Adrenal gland (tissue), 12 donors: ENCODE results near the gene GIGYF2. TPM values are rescaled to one million over a fixed set of nuclear protein-coding genes. Genes with fewer than 3 reads are reported as not detected.

ENCODE experiments used
- DNase-seq, 7 donors: peaks; one replicate each; pipeline ENCODE4 v3.0.0-alpha.2; 2019 to 2020
- H3K27ac ChIP-seq, 5 donors: fragments of 200-600 bp; sonication (generic) in 4 of 5; 1 replicate in 3 of 5; 2 replicates in 2 of 5; pipeline versions ENCODE4 v1.5.1 to v1.8.0; 2016 to 2020; ENCODE audit warnings: mild to moderate bottlenecking in 1 of 5
- H3K27me3 ChIP-seq: fragments of 200-600 bp; 2 replicates; pipeline ENCODE4 v1.8.0; 2021
- H3K36me3 ChIP-seq, 2 donors: fragments of 200-600 bp; replicated peaks in 1 of 2; 1 replicate in 1 of 2; 2 replicates in 1 of 2; pipeline versions ENCODE4 v1.5.1 to v1.8.0; 2018 to 2022
- H3K4me1 ChIP-seq, 2 donors: fragments of 200-600 bp; replicated peaks in 1 of 2; 1 replicate in 1 of 2; 2 replicates in 1 of 2; pipeline versions ENCODE4 v1.5.1 to v1.8.0; 2018 to 2021
- H3K4me3 ChIP-seq, 4 donors: fragments of 200-600 bp; sonication (generic) in 3 of 4; one replicate each; pipeline ENCODE4 v1.5.1; 2016 to 2018
- H3K9me3 ChIP-seq, 3 donors: fragments of 200-600 bp; sonication (generic) in 1 of 3; replicated peaks in 1 of 3; 1 replicate in 2 of 3; 2 replicates in 1 of 3; pipeline versions ENCODE4 v1.5.1 to v1.8.0; 2016 to 2021
- CTCF ChIP-seq, 6 experiments: fragments of 450-650 bp in 4 of 6; fragments of 200-600 bp in 2 of 6; sonication (generic) in 1 of 6; IDR thresholded peaks; 1 replicate in 5 of 6; 2 replicates in 1 of 6; pipeline versions ENCODE4 v1.5.1 to v1.8.0; 2016 to 2021; ENCODE audit warnings: antibody characterized with exemption in 6 of 6, mild to moderate bottlenecking in 2 of 6, moderate library complexity in 1 of 6
- POLR2A ChIP-seq, 2 donors: fragments of 450-650 bp; IDR thresholded peaks; one replicate each; pipeline ENCODE4 v1.6.1; 2017; ENCODE audit warnings: antibody characterized with exemption in 2 of 2, mild to moderate bottlenecking in 2 of 2, moderate library complexity in 1 of 2
- WGBS, 4 donors: extraction: QIAGEN DNeasy Blood & Tissue Kit in 2 of 4; methylation state at CpG; one replicate each; pipeline versions ENCODE4 v1.1.5 to v1.1.7; 2013 to 2017; 5-methylcytosine and 5-hydroxymethylcytosine counted together
- intact Hi-C, 2 donors: fragments of 100-400 bp; cut with DNase I; formaldehyde crosslinking; loops; one replicate each; pipeline versions ENCODE4 v1.14.1 to v1.15.0; 2022 to 2023
- polyA plus RNA-seq, 3 donors: library from polyadenylated mRNA; stranded (reverse); fragments of 200-250 nt in 2 of 3; fragments of 350-450 nt in 1 of 3; fragmentation: Illumina TruSeq in 1 of 3; extraction: RNeasy Lipid Tissue Mini Kit (QIAGEN cat#74804) in 1 of 3; gene quantifications; one replicate each; pipeline ENCODE4 v1.2.3, GENCODE V29; 2013 to 2014
- total RNA-seq, 9 donors: library from RNA; depleted of rRNA in 4 of 9; stranded (reverse); fragments of >200 nt in 4 of 9; fragments of 120-200 nt in 1 of 9; fragmentation: NEBNext Ultra II Directional in 1 of 9; extraction: Animal tissue kit (Norgen Biotek cat#: 25700) in 1 of 9; gene quantifications; one replicate each; pipeline versions ENCODE4 v1.1.0 to v1.2.4, GENCODE V29; 2013 to 2023
- donor health status: healthy with polysubstance abuse.
- donor health status: Bipolar disorder and iron deficiency.
- donor health status: DM: yes; HTN: yes; CAD: no.
- donor health status: DM: no; HTN: no; CAD: no.
- donor health status: DM: no; HTN: no; CAD: no.
- donor health status: DM: yes; HTN: yes; CAD: no.

The GIGYF2 gene
- total and polyA plus RNA-seq, 12 donors: 13.5 to 93.7 (median 65.4) TPM

GRCh38 chr2:232860593-232861241, 163.6 kb downstream of the GIGYF2 start:
- TF ChIP-seq CTCF (IDR thresholded peaks at IDR 0.05) (no peak), POLR2A (IDR thresholded peaks at IDR 0.05) (no peak)
- H3K36me3 ChIP-seq: peaks cover 0 to 40% of the 10 kb centered on the region in 2 donors

DNA sequence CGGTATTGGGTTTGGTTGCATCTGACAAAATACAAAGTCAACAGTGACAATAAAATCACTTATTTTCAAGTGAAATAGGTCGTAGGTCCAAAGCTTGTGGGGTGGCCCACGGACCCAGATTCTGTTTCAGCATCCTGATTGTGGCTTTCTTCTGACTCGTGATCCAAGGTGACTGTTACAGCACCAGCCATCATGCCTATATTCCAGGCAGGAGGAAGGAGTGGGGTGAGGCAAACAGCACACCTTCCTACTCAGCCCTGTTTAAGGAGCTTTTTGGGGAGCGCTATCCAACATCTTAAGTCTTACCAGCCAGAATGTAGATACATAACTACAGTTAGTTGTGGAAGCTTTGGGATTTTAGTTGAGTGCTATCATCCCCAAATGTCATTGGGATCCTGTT, 164.2 kb downstream of the GIGYF2 start:
- no peaks in the 10 kb centered on the region for H3K27me3 ChIP-seq
- no peak overlapping the region for H3K27ac ChIP-seq
- peaks cover 0 to 34% of the 10 kb centered on the region in 2 donors for H3K36me3 ChIP-seq
- no peaks in the 10 kb centered on the region for H3K9me3 ChIP-seq
- intact Hi-C loops: no loop called here
- H3K4me3 ChIP-seq: no peak overlapping the region
- TF ChIP-seq POLR2A (IDR thresholded peaks at IDR 0.05) (no peak), CTCF (IDR thresholded peaks at IDR 0.05) (no peak)
- WGBS, 4 donors: 95 to 98% (median 97%) methylated on average over 5 of the region's 5 CpGs
- no peaks in the 10 kb centered on the region for H3K4me1 ChIP-seq
- DNase-seq: peak in 1 of 7 donors; percentile 36

More at GRCh38 chr2:232860593-232861241, 163.6 kb downstream of the GIGYF2 start:
- 90 to 93% (median 92%) methylated on average over 9 of the region's 9 CpGs for WGBS, 4 donors
- no peaks in the 10 kb centered on the region for H3K9me3 ChIP-seq
- no peak overlapping the region for H3K4me3 ChIP-seq
- no peaks in the 10 kb centered on the region for H3K27me3 ChIP-seq
- intact Hi-C loops: no loop called here
- no peak overlapping the region for H3K27ac ChIP-seq
- DNase-seq: peak in 1 of 7 donors; percentile 18
- H3K4me1 ChIP-seq: no peaks in the 10 kb centered on the region

DNA sequence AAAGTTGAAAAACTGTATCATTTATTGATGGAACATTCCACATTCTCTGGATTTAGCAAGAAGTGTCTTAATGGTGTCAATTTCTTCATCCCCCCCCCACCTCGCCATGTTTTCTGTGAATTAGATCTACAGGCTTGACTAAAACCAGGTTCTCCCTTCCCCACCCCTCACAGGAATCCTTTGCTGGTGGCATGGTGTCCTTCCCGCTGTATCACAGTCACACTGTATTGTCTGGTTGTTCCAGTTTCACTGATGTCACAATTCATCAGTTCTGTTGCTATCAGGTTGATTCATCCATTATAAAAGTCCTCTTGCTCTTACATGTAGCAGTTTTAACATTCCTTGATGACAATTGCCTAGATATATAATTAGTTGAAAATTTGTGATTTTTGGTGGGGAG, 166.9 kb downstream of the GIGYF2 start:
- intact Hi-C loops: no loop called here

DNA sequence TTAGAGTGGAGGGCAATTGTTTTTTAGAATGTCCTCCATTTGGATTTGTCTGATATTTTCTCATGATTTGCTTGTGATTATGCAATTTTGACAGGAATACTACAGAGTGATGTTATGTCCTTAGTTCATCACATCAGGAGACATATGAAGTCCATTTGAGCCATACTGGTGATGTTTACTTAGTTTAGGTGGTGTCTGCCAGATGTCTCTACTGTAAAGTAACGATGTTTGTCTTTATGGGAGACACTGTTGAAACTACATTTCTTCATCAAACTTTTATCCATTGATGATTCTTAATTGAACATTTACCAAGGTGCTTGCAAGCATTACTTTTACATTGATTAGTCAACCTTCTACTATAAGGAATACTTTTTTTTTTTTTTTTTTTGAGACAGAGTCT, 168.0 kb downstream of the GIGYF2 start:
- Histone ChIP-seq H3K4me1 (no peaks in the 10 kb centered on the region), H3K36me3 (no peaks in the 10 kb centered on the region), H3K4me3 (no peak overlapping the region), H3K27me3 (no peaks in the 10 kb centered on the region), H3K27ac (no peak overlapping the region), H3K9me3 (no peaks in the 10 kb centered on the region)
- no peak for TF ChIP-seq POLR2A (IDR thresholded peaks at IDR 0.05)
- TF ChIP-seq CTCF (IDR thresholded peaks at IDR 0.05): no peak
- DNase-seq: no peak
- WGBS, 4 donors: 97 to 100% (median 100%) methylated on average over 1 of the region's 1 CpG
- intact Hi-C loops: no loop called here

More for the DNA sequence above, 166.9 kb downstream of the GIGYF2 start:
- Histone ChIP-seq H3K27ac (no peak overlapping the region), H3K9me3 (no peaks in the 10 kb centered on the region), H3K27me3 (no peaks in the 10 kb centered on the region), H3K4me3 (no peak overlapping the region), H3K36me3 (peaks cover 0 to 7% of the 10 kb centered on the region in 2 donors), H3K4me1 (no peaks in the 10 kb centered on the region)
- TF ChIP-seq CTCF (IDR thresholded peaks at IDR 0.05) (no peak), POLR2A (IDR thresholded peaks at IDR 0.05) (no peak)
- WGBS, 4 donors: 90 to 95% (median 90%) methylated on average over 2 of the region's 2 CpGs
- DNase-seq: peak in 1 of 7 donors; percentile 30
